A172 (cell line): ENCODE data around the gene GUSB. TPM values are rescaled to one million over a fixed set of nuclear protein-coding genes. Genes with fewer than 3 reads are reported as not detected.
"Not testable (repeated sequence)": the region's sequence is repeated elsewhere in the genome, so short reads cannot be mapped to it uniquely, and the experiment has no call there.

Source experiments
- DNase-seq: peaks from one replicate; pipeline ENCODE4 v3.0.0-alpha.2; 2015; ENCODE audit warnings: low spot score
- total RNA-seq: library from RNA; depleted of rRNA; stranded (reverse); fragments of >200 nt; shearing (Covaris generic); gene quantifications from 2 replicates; pipeline ENCODE4 v1.2.3, GENCODE V29; 2014; rRNA removed

GUSB gene
- 29.2 and 42.0 TPM in 2 replicates for total RNA-seq

DNA sequence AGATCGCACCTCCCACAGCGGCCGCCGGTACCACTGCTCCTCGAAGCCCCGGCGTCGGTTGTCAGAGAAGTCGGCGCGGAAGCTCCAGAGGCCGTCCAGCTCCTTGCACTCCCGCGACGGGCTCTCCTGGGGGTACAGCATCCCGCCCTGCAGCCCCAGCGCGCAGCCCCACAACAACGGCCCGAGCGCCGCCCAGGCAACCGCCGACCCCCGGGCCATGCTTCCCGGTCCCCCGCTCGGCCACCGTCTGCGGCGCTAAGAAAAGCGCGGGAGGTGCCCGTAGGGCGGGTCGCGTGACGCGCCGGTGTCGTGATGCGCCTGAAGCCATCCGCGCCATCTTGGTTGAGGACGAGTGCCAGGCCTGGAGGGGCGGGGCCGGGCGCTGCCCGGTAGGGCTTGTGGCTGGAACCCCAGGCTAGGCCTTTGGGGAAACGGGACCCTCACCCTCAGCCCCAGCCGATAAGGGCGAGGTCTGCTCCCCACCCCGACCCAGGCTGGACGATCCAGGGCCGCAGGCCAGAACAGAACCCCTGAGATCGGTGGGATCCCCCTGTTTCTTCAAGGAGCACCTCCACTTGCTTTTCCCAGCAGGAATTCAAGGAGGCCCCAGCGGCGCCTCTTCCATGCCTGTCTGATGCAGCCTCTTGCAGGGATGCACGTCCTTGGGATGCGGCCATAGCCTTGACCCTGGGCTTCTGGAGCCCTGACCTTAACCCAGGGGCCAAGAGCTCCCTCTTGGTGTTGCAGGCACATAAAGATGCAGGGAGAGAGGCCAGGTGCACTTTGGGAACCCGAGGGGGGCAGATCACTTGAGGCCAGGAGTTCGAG lies at the start of gene GUSB:
GUSB (minus strand) TSS at position 249 of the 828 bp plus-strand sequence; CDS start at position 219, 30 bp downstream.
- DNase-seq, result peak; percentile 84

GRCh38 chr7:66028342-66028741 lies 46.3 kb upstream of the GUSB start:
- DNase-seq, result not testable (repeated sequence)

- peak; percentile 79 for DNase-seq
Measured at GRCh38 chr7:66016131-66016461, 34.1 kb upstream of the GUSB start.

- no peak for DNase-seq
Measured at GRCh38 chr7:66015440-66016130, 33.6 kb upstream of the GUSB start.

DNA sequence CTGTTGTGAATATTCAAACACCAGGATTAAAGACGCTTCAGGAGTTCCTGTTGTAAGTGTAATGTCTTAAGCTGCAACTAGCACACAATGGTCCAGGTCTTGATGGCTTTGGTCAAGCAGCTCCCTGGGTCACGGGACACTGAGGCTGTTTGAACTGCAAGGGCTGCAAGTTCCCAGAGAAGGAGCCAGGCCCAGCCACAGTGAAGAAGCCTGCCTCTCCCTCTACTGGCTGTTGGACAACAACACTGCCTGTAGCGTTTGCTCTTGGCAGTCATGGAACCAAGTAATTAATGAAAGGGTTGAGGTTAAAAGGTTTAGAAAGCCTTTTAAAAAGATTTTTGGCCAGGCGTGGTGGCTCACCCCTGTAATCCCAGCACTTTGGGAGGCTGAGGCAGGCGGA lies 31.9 kb upstream of the GUSB start:
- DNase-seq, result no peak

- no peak for DNase-seq
Measured at GRCh38 chr7:66007232-66007631, 25.2 kb upstream of the GUSB start.

GRCh38 chr7:66005115-66005671 lies 23.2 kb upstream of the GUSB start:
- DNase-seq, result not testable (repeated sequence)

DNA sequence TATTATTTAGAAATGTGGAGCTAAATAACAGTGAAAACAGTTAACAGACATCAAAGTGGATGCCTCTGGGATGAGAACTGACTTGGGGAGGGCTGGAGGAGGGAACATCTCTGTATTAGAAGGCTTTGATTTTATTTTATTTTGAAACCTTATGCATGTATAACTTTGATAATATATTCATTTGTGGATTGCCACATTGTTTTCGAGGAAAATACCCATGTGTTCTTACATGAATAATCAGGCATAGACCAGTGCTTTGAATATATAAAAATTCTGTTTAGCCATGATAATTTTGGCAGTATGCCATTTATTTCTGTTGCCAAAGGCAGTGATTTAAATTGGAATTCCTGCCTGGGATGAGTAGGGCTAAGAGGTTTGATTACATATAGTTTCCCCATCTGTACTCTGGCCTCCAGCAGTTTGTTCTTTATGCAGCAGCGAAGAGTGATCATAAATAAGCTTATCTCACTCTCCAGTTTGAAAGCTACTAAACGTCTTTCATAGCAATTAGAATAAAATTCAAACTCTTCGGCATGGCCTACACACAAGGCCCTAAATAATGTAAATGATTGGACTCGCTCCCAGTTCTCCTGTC lies 18.9 kb upstream of the GUSB start:
- not testable (repeated sequence) for DNase-seq

GRCh38 chr7:65994984-65995383 lies 13.0 kb upstream of the GUSB start:
- not testable (repeated sequence) for DNase-seq

DNA sequence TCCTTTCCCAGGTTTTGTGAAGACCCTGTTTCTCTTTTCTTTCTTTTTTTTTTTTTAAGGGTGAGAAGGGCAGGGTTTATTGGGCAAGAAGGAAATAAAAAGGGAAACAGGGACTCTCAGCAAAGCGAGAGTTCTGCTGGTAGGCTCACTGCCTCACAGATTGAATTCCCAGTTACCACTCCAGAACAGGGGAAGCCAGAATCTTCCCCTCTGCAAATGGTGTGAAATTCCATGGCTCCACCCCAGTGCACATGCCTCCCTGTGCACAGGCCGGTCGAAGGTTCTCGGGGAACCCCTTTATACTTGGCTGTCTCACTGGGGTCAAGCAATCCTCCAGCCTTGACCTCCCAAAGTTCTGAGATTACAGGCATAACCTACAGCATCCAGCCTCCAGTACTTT lies 10.5 kb upstream of the GUSB start:
- DNase-seq, result no peak

GRCh38 chr7:65991829-65992228 lies 9.8 kb upstream of the GUSB start:
- DNase-seq, result not testable (repeated sequence)

GRCh38 chr7:65989694-65990080 lies 7.7 kb upstream of the GUSB start:
- no peak for DNase-seq

- not testable (repeated sequence) for DNase-seq
Measured at GRCh38 chr7:65988503-65988902, 6.5 kb upstream of the GUSB start.

DNA sequence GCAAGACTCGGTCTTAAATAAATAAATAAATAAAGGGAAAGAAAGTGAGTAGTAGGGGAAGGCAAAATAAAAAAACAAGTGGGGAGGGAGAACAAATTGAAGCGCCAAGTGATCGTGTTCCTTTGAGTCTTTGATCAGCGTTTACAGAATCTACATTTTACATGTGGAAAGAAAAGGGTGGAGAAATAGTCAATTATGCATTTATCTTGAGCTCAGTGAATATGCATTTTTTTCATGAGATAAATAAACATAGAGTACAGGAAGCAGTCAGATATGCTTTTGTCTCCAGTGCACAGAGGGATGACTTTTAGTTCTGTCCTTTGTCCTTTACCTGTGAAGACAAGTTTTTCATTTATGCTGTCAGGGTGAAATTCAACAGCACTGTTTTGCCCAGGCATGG lies 6.1 kb upstream of the GUSB start:
- DNase-seq, result no peak

DNA sequence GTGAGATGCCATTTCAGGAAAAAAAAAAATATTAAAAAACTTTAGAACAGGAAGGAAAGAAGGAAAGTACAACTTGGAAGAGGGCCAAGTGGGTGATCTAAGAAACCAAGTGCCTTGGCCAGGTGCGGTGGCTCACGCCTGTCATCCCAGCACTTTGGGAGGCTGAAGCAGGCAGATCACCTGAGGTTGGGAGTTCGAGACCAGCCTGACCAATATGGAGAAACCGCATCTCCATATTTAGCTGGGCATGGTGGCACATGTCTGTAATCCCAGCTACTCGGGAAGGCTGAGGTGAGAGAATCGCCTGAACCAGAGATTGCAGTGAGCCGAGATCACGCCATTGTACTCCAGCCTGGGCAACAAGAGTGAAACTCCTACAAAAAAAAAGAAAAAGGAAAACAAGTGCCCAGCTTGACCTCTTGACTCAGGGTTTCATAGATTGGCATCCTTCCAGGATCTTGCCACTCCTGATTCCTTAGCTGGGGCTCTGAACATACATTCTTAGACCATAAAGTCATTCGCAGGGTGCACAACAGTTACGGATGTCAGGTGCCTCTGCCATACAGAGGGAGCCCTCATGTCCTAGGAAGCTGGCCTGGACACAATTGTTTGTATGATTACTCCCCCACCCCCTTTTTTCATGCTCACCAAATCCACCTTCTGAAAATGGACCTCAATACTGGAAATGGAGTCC lies 2.1 kb upstream of the GUSB start:
- DNase-seq, result peak; percentile 82

GRCh38 chr7:65980478-65981250 lies 1.3 kb downstream of the GUSB start:
- peak; percentile 64 for DNase-seq

GRCh38 chr7:65979583-65980477 lies 2.2 kb downstream of the GUSB start:
- DNase-seq, result no peak

DNA sequence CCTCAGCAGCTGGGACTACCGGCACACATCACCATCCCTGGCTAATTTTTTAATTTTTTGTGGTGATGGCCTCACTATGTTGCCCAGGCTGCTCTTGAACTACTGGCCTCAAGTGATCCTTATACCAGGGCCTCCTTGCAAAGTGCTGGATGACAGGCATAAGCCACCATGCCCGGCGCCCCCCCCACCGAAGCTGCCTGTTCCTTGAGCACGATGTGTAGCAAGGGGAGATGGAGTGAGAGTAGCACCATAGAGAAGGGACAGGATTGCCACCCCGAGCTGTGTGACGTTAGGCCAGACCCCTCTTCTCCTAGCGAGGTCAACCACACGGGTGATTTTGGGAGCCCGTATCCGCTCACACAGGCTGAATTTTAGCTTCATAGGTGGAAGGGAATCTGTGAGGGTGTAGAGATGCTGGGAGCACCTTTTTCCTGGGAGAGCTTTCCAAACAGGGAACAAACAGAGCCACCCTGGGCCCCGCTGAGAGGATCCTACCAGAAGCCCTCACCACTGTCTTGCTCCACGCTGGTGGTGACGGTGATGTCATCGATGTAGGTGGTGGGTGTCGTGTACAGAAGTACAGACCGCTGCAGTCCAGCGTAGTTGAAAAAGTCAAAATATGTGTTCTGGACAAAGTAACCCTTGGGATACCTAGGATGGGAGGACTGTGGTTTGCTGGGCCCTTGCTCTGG lies 3.0 kb downstream of the GUSB start:
- no peak for DNase-seq

- no peak for DNase-seq
Measured at GRCh38 chr7:65976659-65977196, 5.3 kb downstream of the GUSB start.
